ENCODE measurements around the gene EAF2. TPM values are rescaled to one million over a fixed set of nuclear protein-coding genes. Genes with fewer than 3 reads are reported as not detected.
A peak's percentile ranks its signal among the peaks of the same experiment; 100 is the strongest.

EAF2 gene
- total RNA-seq (10 to 100 TPM in 1 of 5 donors, 1 to 10 TPM in 2, not detected in 2; 1.2 to 10.5 (median 2.2) TPM), polyA plus RNA-seq (10 to 100 TPM in 1 of 3 donors, 1 to 10 TPM in 2; 5.3 to 11.9 (median 6.4) TPM)
- long read RNA-seq, donor 1 = 0 reads
- long read RNA-seq, donor 2, partial matches to known transcripts = 0 of 2 reads
- long read RNA-seq, donor 2, other reads (novel, unspliced or antisense) = 0 of 2 reads
- long read RNA-seq, donor 3, partial matches to known transcripts = 0 of 1 reads
- long read RNA-seq, donor 3, other reads (novel, unspliced or antisense) = 0 of 1 reads
- long read RNA-seq, donor 4 = 0 reads
- long read RNA-seq, donor 5 = 0 reads
- long read RNA-seq, donor 6 = 0 reads
- long read RNA-seq, donor 7, partial matches to known transcripts = 0 of 1 reads
- long read RNA-seq, donor 7, other reads (novel, unspliced or antisense) = 0 of 1 reads
- long read RNA-seq, donor 8, partial matches to known transcripts = 0 of 2 reads
- long read RNA-seq, donor 8, other reads (novel, unspliced or antisense) = 0 of 2 reads
- long read RNA-seq, donor 9 = 0 reads
- long read RNA-seq, donor 10, partial matches to known transcripts = 6 of 7 reads
- long read RNA-seq, donor 10, other reads (novel, unspliced or antisense) = 0 of 7 reads

DNA sequence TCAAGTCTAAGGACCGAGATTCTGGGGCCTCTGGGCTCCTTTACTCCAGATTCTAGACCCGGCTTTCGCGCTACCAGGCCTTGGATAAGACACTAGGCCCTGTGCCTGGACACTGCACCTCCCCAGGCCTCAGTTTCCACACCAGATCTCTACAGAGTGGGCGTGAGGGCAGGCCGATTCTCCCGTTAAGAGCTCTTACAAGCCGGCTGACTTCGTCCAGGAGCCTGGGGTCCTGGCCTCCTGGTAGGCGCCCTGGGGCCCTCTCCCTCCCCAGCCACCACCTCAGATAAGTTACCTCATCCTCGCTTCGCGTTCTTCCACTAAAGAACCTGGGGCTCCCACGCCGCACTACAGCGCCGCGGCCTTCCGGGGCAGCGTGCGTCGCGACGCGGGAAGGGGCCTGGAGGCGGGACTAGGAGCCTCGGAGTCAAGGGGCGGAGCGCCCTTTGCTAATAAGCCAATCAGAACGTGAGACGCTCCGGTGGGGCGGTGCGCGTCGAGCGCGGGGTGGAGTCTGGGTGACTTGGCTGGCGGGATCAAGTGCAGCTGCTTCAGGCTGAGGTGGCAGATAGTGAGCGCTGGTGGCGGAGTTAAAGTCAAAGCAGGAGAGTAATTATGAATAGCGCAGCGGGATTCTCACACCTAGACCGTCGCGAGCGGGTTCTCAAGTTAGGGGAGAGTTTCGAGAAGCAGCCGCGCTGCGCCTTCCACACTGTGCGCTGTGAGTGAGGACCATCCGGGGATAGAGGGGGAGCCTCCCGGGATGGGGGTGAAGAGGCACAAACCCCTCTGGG, at the start of gene EAF2, which contains the start of gene IQCB1:
TSS of gene EAF2 (plus strand) at position 539 of the 794 bp plus-strand sequence. CDS start at position 616, 77 bp downstream.
TSS of gene IQCB1 (minus strand) at position 390 of the 794 bp plus-strand sequence. CDS start 6,100 bp downstream, outside the sequence.
- no peaks in the 10 kb centered on the region for H3K9me3 ChIP-seq
- DNase-seq = peak; percentile 98
- H3K27ac ChIP-seq = peak within 1 kb of the TSS; percentile 82 to 87 (median 84)
- peaks cover 0 to 17% (median 3%) of the 10 kb centered on the region in 4 donors for H3K36me3 ChIP-seq
- no peaks in the 10 kb centered on the region for H3K27me3 ChIP-seq
- H3K4me3 ChIP-seq = peak within 1 kb of the TSS; percentile 70 to 78 (median 76)
- intact Hi-C loops (cut with DNase I; ENCODE audit: low total_unique reads) = no loop called here
- 0% methylated on average over 24 to 54 of the region's 54 CpGs for WGBS, 5 donors
- no peak for TF ChIP-seq EP300 (IDR thresholded peaks at IDR 0.05)
- TF ChIP-seq, protein P1, sequence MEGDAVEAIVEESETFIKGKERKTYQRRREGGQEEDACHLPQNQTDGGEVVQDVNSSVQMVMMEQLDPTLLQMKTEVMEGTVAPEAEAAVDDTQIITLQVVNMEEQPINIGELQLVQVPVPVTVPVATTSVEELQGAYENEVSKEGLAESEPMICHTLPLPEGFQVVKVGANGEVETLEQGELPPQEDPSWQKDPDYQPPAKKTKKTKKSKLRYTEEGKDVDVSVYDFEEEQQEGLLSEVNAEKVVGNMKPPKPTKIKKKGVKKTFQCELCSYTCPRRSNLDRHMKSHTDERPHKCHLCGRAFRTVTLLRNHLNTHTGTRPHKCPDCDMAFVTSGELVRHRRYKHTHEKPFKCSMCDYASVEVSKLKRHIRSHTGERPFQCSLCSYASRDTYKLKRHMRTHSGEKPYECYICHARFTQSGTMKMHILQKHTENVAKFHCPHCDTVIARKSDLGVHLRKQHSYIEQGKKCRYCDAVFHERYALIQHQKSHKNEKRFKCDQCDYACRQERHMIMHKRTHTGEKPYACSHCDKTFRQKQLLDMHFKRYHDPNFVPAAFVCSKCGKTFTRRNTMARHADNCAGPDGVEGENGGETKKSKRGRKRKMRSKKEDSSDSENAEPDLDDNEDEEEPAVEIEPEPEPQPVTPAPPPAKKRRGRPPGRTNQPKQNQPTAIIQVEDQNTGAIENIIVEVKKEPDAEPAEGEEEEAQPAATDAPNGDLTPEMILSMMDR (IDR thresholded peaks at IDR 0.05) = no peak
- TF ChIP-seq POLR2AphosphoS5 (IDR thresholded peaks at IDR 0.05) = peak; percentile 81 to 93 (median 93)
- TF ChIP-seq POLR2A (IDR thresholded peaks at IDR 0.05) = peak in 2 of 4 donors; percentile 50 to 61
- H3K4me1 ChIP-seq = peaks cover 0 to 44% (median 22%) of the 10 kb centered on the region in 4 donors

DNA sequence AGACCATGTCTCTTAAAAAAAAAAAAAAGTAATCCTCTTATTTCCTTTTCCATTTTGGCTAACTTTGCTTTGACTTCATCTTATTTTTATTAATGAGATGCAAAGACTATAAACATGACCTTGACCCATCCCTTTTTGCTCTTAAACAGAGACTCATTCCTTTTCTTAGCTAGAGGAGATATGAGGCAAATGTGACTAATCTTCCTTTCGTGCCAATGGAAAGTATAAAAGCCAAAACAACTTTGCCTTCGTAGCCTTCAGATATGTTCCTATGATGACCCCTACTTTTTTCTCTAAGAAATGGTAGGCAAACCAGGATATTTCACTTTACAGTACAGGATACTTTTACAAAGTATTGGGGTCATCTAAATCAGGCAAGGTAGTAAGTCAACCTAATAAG, 48.5 kb upstream of the EAF2 start:
- no peak overlapping the region for H3K27ac ChIP-seq
- TF ChIP-seq POLR2AphosphoS5 (IDR thresholded peaks at IDR 0.05) (no peak), EP300 (IDR thresholded peaks at IDR 0.05) (no peak)
- TF ChIP-seq, protein P1 (IDR thresholded peaks at IDR 0.05) = no peak
- 66 to 85% (median 84%) methylated on average over 2 of the region's 2 CpGs for WGBS, 5 donors
- no peaks in the 10 kb centered on the region for H3K27me3 ChIP-seq
- no peaks in the 10 kb centered on the region for H3K4me1 ChIP-seq
- no peak overlapping the region for H3K4me3 ChIP-seq
- H3K36me3 ChIP-seq = peaks cover 8 to 75% (median 74%) of the 10 kb centered on the region in 4 donors
- DNase-seq = no peak
- H3K9me3 ChIP-seq = no peaks in the 10 kb centered on the region
- intact Hi-C loops (cut with DNase I; ENCODE audit: low total_unique reads) = no loop called here

DNA sequence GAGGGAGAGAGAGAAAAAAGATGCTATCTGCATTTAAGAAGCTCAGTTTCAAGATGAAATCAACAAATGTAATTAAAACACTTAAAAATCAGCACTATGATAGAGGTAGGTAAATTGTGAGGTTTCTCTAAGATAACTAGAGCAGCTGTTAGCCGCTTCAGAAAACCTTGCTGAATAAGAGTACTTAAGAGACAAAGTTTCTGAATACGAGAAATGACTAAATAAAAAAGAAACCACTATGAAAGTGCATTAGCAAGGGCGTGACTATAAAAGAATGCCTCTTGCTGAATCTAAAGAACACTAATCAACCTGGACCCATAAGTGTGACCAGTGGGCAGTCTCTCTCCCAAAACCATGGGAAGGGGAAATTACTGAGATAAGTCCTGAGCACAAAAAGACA, 41.9 kb upstream of the EAF2 start:
- no peak for DNase-seq
- Histone ChIP-seq H3K9me3 (no peaks in the 10 kb centered on the region), H3K27ac (peak overlapping the region in 1 of 5 donors; percentile 11), H3K4me1 (no peaks in the 10 kb centered on the region), H3K36me3 (peaks cover 8 to 55% (median 51%) of the 10 kb centered on the region in 4 donors), H3K27me3 (no peaks in the 10 kb centered on the region), H3K4me3 (no peak overlapping the region)
- intact Hi-C loops (cut with DNase I; ENCODE audit: low total_unique reads) = no loop called here
- TF ChIP-seq POLR2A (IDR thresholded peaks at IDR 0.05) (no peak), EP300 (IDR thresholded peaks at IDR 0.05) (no peak), POLR2AphosphoS5 (IDR thresholded peaks at IDR 0.05) (no peak)
- TF ChIP-seq, protein P1 (IDR thresholded peaks at IDR 0.05) = no peak
- 94 to 98% (median 98%) methylated on average over 3 of the region's 3 CpGs for WGBS, 5 donors

Measured in stomach (tissue), 19 donors.